GM18526 (cell line): ENCODE measurements around the gene ETFA.

ENCODE experiments used
- POLR2A ChIP-seq: IDR thresholded peaks from 3 replicates; pipeline ENCODE4 v1.6.1; 2011; ENCODE audit not compliant: insufficient read length; ENCODE audit errors: extremely low read depth

The ETFA gene

GRCh38 chr15:76190070-76190564 is 121.2 kb downstream of the ETFA start:
- TF ChIP-seq POLR2A, result no peak

- no peak for TF ChIP-seq POLR2A
These were observed 122.2 kb downstream of the ETFA start for GRCh38 chr15:76189106-76189505.

- TF ChIP-seq POLR2A, result no peak
These were observed 124.1 kb downstream of the ETFA start for GRCh38 chr15:76187163-76187562.

- TF ChIP-seq POLR2A, result no peak
These were observed 125.6 kb downstream of the ETFA start for GRCh38 chr15:76185716-76186115.

- no peak for TF ChIP-seq POLR2A
These were observed 126.6 kb downstream of the ETFA start for GRCh38 chr15:76184650-76185035.

GRCh38 chr15:76183930-76184649 is 127.2 kb downstream of the ETFA start:
- no peak for TF ChIP-seq POLR2A

- no peak for TF ChIP-seq POLR2A
These were observed 129.6 kb downstream of the ETFA start for GRCh38 chr15:76181705-76182107.

GRCh38 chr15:76180321-76180720 is 130.9 kb downstream of the ETFA start:
- TF ChIP-seq POLR2A, result no peak

- TF ChIP-seq POLR2A, result no peak
These were observed 132.2 kb downstream of the ETFA start for GRCh38 chr15:76179023-76179422.

GRCh38 chr15:76178296-76179000 is 132.8 kb downstream of the ETFA start:
- TF ChIP-seq POLR2A, result no peak

GRCh38 chr15:76177491-76178040 is 133.7 kb downstream of the ETFA start:
- TF ChIP-seq POLR2A, result no peak

GRCh38 chr15:76176487-76177085 is 134.7 kb downstream of the ETFA start:
- no peak for TF ChIP-seq POLR2A

- no peak for TF ChIP-seq POLR2A
These were observed 135.2 kb downstream of the ETFA start for GRCh38 chr15:76176059-76176458.

- TF ChIP-seq POLR2A, result no peak
These were observed 135.8 kb downstream of the ETFA start for GRCh38 chr15:76175442-76175841.

GRCh38 chr15:76174654-76175053 is 136.6 kb downstream of the ETFA start:
- TF ChIP-seq POLR2A, result no peak
